Glomerular visceral epithelial cell (primary cell): ENCODE results near the gene FOXK1.
"Not testable (repeated sequence)": the region's sequence is repeated elsewhere in the genome, so short reads cannot be mapped to it uniquely, and the experiment has no call there.

ENCODE experiments used
- DNase-seq: peaks from one replicate; pipeline ENCODE4 v3.0.0-alpha.2; 2016; ENCODE audit errors: extremely low spot score

The FOXK1 gene

GRCh38 chr7:4667776-4668509 lies 14.2 kb upstream of the FOXK1 start:
- DNase-seq = peak; percentile 79

- no peak for DNase-seq
These were observed 13.6 kb upstream of the FOXK1 start for GRCh38 chr7:4668510-4668847.

GRCh38 chr7:4670791-4671190 lies 11.3 kb upstream of the FOXK1 start:
- no peak for DNase-seq

- DNase-seq = no peak
These were observed 6.2 kb upstream of the FOXK1 start for GRCh38 chr7:4675771-4676367.

- not testable (repeated sequence) for DNase-seq
These were observed 4.6 kb upstream of the FOXK1 start for GRCh38 chr7:4677518-4677917.

GRCh38 chr7:4681218-4681851 lies 760 bp upstream of the FOXK1 start:
- DNase-seq = no peak

- DNase-seq = peak; percentile 56
These were observed 537 bp downstream of the FOXK1 start for GRCh38 chr7:4682621-4683042.

- DNase-seq = peak; percentile 20
These were observed 1.2 kb downstream of the FOXK1 start for GRCh38 chr7:4683043-4683883.

- peak; percentile 81 for DNase-seq
These were observed 1.9 kb downstream of the FOXK1 start for GRCh38 chr7:4683884-4684565.

GRCh38 chr7:4684846-4685245 lies 2.8 kb downstream of the FOXK1 start:
- no peak for DNase-seq

GRCh38 chr7:4685676-4686075 lies 3.6 kb downstream of the FOXK1 start:
- DNase-seq = not testable (repeated sequence)

- no peak for DNase-seq
These were observed 5.9 kb downstream of the FOXK1 start for GRCh38 chr7:4687956-4688355.

- peak; percentile 60 for DNase-seq
These were observed 7.1 kb downstream of the FOXK1 start for GRCh38 chr7:4689151-4689550.

GRCh38 chr7:4689668-4690067 lies 7.6 kb downstream of the FOXK1 start:
- peak; percentile 49 for DNase-seq

GRCh38 chr7:4690953-4691856 lies 9.1 kb downstream of the FOXK1 start:
- DNase-seq = no peak

GRCh38 chr7:4692055-4692454 lies 10.0 kb downstream of the FOXK1 start:
- DNase-seq = no peak

GRCh38 chr7:4692622-4693021 lies 10.5 kb downstream of the FOXK1 start:
- DNase-seq = not testable (repeated sequence)

GRCh38 chr7:4693152-4693551 lies 11.1 kb downstream of the FOXK1 start:
- DNase-seq = no peak

- no peak for DNase-seq
These were observed 11.7 kb downstream of the FOXK1 start for GRCh38 chr7:4693749-4694148.

GRCh38 chr7:4694305-4694704 lies 12.2 kb downstream of the FOXK1 start:
- DNase-seq = no peak
